Activated CD4-positive, alpha-beta T cell treated with anti-CD3 and anti-CD28 coated beads, Interleukin-2, Interleukin-6, amounts not matched to agents 100 ng/mL and 50 ng/mL, durations not matched to agents 16 hours and 8 hours (primary cell): ENCODE measurements around the gene KRTAP4-9.
"Not testable (repeated sequence)": the region's sequence is repeated elsewhere in the genome, so short reads cannot be mapped to it uniquely, and the experiment has no call there.

Experiments used
- DNase-seq: peaks from one replicate; pipeline ENCODE4 v3.0.0-alpha.2; 2020

The KRTAP4-9 gene

DNA sequence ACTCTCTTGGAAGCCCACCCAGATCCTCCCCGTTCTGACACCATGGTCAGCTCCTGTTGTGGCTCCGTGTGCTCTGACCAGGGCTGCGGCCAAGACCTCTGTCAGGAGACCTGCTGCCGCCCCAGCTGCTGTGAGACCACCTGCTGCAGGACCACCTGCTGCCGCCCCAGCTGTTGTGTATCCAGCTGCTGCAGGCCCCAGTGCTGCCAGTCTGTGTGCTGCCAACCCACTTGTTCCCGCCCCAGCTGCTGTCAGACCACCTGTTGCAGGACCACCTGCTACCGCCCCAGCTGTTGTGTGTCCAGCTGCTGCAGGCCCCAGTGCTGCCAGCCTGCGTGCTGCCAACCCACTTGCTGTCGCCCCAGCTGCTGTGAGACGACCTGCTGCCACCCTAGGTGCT lies at the start of gene KRTAP4-9:
Gene KRTAP4-9 (plus strand): TSS at position 43 of the 400 bp plus-strand sequence. CDS start 0 bp downstream, at position 43.
- DNase-seq, result not testable (repeated sequence)

DNA sequence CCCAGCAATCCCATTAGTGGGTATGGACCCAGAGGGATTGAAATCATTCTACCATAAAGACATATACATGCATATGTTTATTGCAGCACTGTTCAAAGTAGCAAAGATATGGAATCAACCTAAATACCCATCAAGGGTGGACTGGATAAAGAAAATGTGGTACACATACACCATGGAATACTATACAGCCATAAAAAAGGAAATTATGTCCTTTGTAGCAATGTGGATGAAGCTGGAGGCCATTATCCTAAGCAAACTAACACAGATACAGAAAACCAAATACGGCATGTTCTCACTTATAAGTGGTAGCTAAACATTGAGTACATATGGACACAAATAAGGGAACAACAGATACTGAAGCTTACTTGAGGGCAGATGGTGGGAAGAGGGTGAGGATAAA lies 47.6 kb upstream of the KRTAP4-9 start:
- no peak for DNase-seq

DNA sequence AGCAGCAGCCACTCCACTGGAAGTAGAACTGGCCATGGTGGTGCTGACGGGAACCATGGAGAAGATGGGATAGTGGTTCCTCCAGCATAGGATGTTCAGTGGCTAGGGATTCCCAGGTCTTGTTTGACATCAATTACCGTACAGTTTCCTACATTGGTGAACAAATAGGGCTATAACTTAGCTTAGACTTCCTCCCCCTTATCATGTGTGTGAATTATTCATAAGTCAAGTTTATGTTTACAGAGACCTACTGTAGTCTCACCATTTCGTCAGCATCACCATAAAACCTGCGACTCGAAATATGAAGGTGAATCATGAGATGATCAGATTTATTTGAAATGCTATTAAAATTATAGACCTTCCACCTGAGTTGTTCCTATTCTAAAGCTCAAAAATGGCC lies 46.4 kb upstream of the KRTAP4-9 start:
- DNase-seq, result no peak

- DNase-seq, result not testable (repeated sequence)
Measured at GRCh38 chr17:41059276-41060051, 45.7 kb upstream of the KRTAP4-9 start.

DNA sequence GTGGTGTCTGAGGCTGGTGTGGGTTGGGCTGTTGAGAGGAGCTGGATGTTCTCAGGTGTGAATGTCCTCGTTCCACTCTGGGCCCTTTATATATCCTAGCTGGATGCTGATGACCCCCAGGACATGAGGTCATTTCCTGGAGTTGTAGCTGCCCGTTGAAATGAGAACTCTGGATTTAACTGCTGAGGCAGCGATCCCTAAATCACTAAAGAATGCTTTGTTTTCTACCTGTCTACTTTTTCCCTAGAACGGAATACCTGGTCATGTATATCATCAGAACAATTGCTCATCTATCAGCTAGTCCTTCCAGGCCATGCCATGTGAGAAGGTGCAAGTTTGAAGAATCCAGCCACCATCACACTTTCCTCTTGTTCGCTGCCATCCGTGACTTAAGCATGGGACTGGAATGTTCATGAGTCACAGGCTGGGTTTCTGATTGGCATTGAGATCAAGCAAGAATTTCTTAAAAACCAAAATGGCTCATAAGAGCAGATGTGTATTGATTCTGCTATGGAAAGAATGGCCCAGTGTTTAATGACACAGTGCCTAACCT lies 45.1 kb upstream of the KRTAP4-9 start, which contains the start of gene KRTAP2-3:
Gene KRTAP2-3 (minus strand): TSS at position 63 of the 553 bp plus-strand sequence. CDS start 64 bp downstream, outside the sequence.
- DNase-seq, result no peak

DNA sequence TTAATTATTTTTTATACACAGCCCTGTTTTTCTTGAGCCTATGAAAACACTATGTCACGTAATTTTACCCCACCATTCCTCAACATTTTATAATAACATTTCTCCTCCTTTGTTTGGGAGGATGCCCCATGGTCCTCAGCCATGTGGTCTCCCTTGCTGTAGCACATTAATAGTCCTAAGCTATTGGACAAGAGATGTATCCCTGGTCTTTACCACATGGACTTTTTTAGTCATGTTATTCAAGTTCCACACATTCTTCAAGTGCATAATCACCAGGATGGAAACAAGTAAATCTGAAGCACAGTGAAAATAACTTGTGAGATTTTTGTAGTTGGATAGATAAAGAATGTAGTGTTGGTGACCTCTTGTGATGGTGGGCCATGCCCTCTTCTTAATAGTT lies 43.2 kb upstream of the KRTAP4-9 start:
- no peak for DNase-seq

DNA sequence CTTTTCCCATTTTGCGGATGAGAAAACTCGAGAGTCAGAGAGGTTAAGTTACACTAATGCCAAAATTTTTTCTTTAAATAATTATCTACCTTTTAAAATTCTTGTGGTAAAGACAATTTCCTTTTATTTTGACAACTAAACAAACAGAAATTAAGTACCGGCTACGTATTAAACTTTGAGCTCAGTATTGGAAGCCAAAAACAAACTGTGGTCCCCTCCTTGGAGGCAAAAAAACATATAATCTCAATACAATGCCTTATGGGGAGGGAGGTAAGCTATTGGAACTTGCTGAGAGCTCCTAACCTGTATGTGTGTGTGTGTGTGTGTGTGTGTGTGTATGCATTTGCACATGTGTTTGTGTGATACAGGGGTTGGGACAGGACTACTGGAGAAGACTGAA lies 41.7 kb upstream of the KRTAP4-9 start:
- DNase-seq, result no peak

DNA sequence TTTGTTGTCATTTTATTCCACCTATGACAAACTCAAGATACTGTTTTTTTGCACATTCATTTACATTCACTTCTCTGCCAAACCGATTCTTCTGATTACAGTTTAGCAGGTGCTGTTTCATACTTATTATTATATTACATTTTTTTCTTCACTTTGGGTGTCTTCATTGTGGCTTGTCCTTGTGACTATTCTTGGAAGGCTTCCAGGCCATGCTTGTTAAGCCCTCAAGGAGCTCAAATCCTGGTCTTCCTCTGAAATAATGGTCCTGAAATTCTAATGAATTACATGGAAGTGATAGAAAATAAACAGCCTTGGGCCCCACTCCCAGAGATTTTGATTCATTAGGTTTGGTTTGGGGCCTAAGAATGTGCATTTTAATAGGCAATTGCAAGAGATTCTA lies 40.9 kb upstream of the KRTAP4-9 start:
- DNase-seq, result no peak

DNA sequence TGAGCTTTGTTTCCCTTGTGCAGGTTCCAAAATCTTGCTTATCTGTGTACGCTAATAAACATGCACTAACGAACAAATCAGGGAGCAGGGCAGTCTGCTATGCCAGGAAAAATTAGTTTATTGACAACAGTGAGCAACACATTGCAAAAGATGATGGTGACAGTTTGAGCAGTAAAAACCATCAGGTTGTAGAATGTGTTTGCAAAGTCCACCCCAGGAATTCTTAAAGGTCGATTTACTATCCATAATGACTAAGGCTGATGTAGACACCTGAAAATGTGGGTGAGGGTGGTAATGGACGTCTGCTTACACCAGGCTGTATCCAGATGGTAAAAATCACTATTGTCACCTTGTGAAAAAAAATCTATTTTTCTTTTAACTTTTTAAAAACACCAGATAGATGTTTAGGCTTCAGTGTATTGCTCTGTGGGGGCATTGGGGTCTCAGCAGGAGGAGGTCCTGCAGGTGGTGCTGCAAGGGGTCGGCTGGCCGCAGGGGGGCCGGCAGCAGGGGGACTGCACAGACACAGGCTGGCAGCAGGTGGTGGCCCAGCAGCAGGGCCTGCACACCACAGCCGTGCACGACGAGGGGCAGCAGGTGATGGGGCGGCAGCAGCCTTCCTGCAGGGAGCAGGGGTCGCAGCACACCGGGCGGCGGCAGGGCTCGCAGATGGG lies 40.0 kb upstream of the KRTAP4-9 start:
- not testable (repeated sequence) for DNase-seq

DNA sequence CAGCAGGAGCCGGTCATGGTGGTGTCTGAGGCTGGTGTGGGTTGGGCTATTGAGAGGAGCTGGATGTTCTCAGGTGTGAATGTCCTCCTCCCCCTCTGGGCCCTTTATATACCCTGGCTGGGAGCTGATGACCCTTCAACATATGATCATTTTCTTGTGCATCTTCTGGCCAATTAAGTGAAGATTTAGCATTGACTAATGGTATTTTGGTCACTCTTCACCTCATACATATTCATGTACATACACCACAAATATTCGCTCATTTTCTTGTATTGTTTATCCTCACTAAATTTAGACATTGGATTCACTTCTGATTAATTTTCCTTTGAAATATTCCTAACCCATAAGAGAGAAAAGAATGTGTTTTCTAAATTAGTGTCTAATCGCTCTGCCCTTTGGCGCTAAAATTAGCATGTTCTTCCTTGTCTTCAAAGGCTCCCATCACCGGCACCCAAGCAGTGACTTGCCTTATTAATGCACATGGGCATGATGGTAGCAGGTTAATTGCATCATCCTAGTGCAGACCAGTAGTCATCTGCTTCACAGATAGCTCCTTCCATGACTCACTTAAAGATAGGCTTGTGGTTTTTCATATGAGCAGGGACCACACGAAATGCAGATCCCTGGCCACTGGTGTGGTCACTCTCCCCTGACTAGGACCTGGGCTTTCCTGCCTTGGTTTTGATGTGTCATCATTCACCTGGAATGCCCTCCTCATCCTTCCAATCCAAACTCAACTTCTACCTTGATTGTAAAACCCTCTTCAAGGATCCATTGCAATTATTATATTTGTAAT lies 39.2 kb upstream of the KRTAP4-9 start, which contains the start of gene KRTAP2-4:
Gene KRTAP2-4 (minus strand): TSS at position 51 of the 796 bp plus-strand sequence. CDS start 34 bp downstream, at position 17.
- DNase-seq, result peak; percentile 6

- DNase-seq, result no peak
Measured at GRCh38 chr17:41067281-41067680, 37.9 kb upstream of the KRTAP4-9 start.

DNA sequence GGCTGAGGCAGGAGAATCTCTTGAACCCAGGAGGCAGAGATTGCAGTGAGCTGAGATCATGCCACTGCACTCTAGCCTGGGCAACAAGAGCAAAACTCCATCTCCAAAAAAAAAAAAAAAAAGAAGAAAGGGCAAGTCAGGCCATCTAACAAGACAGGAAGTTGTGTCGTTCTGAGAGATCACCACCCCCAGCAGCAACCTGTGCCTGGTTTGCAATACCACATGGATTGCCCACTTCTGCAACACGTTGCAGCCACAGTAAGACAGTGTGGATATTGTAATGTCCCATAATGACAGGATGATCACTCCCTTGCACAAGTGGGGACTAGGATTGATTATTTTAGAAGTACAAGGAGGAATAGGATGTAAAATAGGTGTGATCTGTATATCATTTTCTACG lies 36.2 kb upstream of the KRTAP4-9 start:
- DNase-seq, result no peak

DNA sequence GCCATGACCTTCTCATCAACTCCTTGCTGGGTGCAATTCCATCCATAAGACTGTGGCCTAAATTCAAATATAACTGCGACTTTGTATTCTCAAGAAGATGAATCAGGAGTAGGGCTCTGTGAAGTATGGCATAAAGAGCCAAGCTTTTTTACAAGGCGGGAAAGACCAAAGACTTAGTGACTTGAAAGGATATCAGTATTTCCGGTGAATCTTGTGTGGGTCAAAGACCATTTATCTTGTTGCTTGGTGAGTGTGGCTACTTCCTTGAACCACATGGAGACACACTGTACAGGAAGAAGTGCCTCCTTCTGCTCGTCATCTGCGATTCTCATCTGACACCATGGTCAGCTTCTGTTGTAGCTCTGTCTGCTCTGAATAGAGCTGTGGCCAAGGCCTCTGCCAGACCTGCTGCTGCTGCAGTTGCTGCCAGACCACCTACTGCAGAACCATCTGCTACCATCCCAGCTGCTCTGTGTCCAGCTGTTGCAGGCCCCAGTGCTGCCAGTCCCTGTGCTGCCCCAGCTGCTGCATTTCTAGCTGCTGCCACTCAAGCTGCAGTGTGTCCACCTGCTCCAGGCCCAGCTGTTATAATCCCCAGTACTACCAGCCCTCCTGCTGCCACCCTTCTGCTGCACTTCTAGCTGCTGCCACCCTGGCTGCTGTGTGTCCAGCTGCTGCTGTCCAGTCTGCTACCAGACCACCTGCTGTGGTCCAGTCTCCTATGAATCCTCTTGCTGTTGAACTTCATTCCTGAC lies 33.4 kb upstream of the KRTAP4-9 start:
- DNase-seq, result no peak

DNA sequence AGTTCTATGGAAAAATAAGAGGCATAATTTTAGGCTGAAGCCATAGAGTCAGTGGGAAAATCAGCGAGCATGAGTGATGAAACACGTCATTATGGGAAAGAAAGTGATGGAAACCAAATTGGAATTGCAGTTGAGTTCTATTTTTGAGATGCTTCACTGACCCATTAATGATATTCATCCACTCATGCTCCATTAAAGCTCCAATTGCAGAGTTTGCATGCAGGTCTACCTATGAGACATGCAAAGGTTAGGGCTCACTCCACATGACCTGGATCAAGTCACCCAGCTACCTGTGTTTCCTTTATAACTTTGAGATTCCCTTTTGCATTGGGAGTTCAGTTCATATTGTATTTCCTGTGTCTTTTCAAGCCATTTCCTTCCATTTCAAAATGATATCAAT lies 31.5 kb upstream of the KRTAP4-9 start:
- DNase-seq, result no peak

DNA sequence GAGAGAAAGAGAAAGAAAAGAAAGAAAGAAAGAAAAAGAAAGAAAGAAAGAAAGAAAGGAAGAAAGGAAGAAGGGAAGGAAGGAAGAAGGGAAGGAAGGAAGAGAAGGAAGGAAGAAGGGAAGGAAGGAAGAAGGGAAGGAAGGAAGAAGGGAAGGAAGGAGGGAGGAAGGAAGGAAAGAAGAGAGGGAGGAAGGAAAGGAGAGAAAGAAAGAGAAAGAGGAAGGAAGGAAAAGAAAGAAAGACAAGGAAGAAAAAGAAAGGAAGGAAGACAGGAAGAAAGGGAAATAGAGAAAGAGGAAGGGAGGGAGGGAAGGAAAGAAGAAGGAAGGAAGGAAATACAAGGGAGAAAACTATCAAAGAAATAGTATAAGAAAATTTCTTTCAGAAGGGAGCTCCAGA lies 28.4 kb upstream of the KRTAP4-9 start:
- no peak for DNase-seq

DNA sequence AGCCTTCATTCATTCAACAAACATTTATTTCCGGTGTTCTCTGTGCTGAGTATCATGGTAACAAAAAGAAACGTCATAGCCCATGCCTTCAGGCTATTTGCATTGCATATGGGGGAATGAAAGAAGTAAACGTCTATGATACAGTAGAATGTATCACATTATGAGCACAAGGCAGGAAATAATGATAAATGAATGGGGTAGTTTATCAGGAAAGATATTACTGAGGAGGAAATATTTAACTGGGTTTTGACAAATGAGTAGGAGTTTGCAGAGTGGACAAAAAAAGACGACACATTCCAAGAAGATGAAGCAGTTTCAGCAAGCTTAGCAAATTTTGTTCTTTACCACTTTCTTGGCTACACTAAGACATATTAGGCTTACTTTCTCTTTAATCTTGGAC lies 22.6 kb upstream of the KRTAP4-9 start:
- no peak for DNase-seq

DNA sequence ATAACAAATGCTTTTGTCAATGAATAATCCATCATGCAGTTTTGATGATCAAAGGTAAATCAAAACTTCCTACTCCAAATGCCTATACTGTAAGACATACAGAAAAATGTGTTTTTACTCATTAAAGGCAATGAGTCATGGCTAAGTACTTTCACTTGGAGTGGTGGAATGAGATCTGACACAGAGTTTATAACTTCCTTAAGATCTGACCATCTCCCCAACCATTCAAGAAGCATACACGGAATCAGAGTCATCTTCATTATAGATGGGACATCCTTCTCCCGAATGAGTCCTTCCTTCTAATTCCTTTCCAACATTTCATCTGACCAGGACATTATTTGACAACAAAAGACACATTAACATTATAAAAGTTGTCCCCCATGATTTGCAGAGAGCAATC lies 21.8 kb upstream of the KRTAP4-9 start:
- not testable (repeated sequence) for DNase-seq

GRCh38 chr17:41084100-41084856 lies 20.9 kb upstream of the KRTAP4-9 start, which contains the start of gene KRTAP4-7:
TSS of gene KRTAP4-7 (plus strand) at chr17:41084150. CDS start at chr17:41084207, 57 bp downstream.
- DNase-seq, result not testable (repeated sequence)

DNA sequence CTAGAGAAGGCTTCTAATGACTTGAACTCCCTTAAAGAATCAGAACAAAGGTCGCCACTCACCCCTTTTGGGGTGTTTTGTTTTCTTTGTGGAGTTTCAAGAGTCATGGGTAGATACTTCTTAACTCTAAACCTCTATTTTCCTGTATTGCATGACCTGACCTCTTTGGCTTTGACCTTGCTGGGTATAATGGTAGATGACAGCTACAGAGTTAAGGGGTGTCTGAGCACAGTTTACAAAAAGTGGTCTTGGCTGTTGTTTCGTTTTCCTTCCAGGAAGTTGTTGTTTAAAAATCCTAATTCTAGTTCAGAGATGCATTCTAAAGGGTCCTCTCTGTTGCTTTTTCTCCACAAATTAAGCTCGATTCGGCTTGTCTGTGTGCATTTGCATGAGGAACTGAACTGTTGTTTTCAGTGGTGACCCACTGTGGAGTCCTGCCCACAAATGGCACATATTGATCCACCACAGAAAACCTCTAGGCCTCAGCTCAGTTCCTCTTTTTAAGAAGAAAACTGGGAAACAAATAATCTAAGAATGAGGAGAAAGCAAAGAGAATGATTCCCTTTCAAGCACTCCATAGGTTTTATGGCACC lies 16.3 kb upstream of the KRTAP4-9 start:
- DNase-seq, result not testable (repeated sequence)

GRCh38 chr17:41096055-41096454 lies 9.1 kb upstream of the KRTAP4-9 start:
- no peak for DNase-seq

GRCh38 chr17:41098042-41098441 lies 7.1 kb upstream of the KRTAP4-9 start, which contains the start of gene KRTAP4-8:
TSS of gene KRTAP4-8 (minus strand) at chr17:41098142. CDS start at chr17:41098084, 58 bp downstream.
- DNase-seq, result no peak
